Esophagus mucosa (tissue), 1 donor: ENCODE data around the gene PRMT9. TPM values are rescaled to one million over a fixed set of nuclear protein-coding genes. Genes with fewer than 3 reads are reported as not detected.

Source experiments
- ATAC-seq: fragments of 200-7000 bp; cut with Tn5 transposase; one replicate; pipeline ENCODE4 v1.9.1; 2020
- total RNA-seq: library from RNA; stranded (reverse); gene quantifications from one replicate; pipeline ENCODE4 v1.2.4, GENCODE V29; 2023
- donor health status: DM: yes; HTN: yes; CAD: no.

The PRMT9 gene
- total RNA-seq, 1 donor from 2014 or later, result 4.1 TPM

- ATAC-seq, result no peak
Observed at GRCh38 chr4:147678796-147679549, 5.0 kb downstream of the PRMT9 start.

GRCh38 chr4:147678106-147678505, 5.9 kb downstream of the PRMT9 start:
- ATAC-seq, result no peak

GRCh38 chr4:147674496-147674895, 9.5 kb downstream of the PRMT9 start:
- ATAC-seq, result no peak

GRCh38 chr4:147674073-147674472, 9.9 kb downstream of the PRMT9 start:
- ATAC-seq, result no peak

GRCh38 chr4:147658501-147658900, 25.5 kb downstream of the PRMT9 start:
- no peak for ATAC-seq

GRCh38 chr4:147655639-147656038, 28.3 kb downstream of the PRMT9 start:
- no peak for ATAC-seq

GRCh38 chr4:147651563-147651962, 32.4 kb downstream of the PRMT9 start:
- no peak for ATAC-seq

GRCh38 chr4:147648656-147649055, 35.3 kb downstream of the PRMT9 start:
- ATAC-seq, result no peak

- no peak for ATAC-seq
Observed at GRCh38 chr4:147645099-147645498, 38.9 kb downstream of the PRMT9 start.

GRCh38 chr4:147644471-147644870, 39.5 kb downstream of the PRMT9 start:
- ATAC-seq, result no peak

GRCh38 chr4:147643616-147644015, 40.3 kb downstream of the PRMT9 start:
- no peak for ATAC-seq

- no peak for ATAC-seq
Observed at GRCh38 chr4:147640331-147640730, 43.6 kb downstream of the PRMT9 start.

GRCh38 chr4:147639388-147639787, 44.6 kb downstream of the PRMT9 start:
- no peak for ATAC-seq

- no peak for ATAC-seq
Observed at GRCh38 chr4:147638942-147639341, 45.0 kb downstream of the PRMT9 start.

- ATAC-seq, result no peak
Observed at GRCh38 chr4:147638365-147638764, 45.6 kb downstream of the PRMT9 start.

GRCh38 chr4:147635348-147635747, 48.6 kb downstream of the PRMT9 start:
- ATAC-seq, result no peak

- no peak for ATAC-seq
Observed at GRCh38 chr4:147633643-147634042, 50.3 kb downstream of the PRMT9 start.

- ATAC-seq, result no peak
Observed at GRCh38 chr4:147633113-147633512, 50.9 kb downstream of the PRMT9 start.

- ATAC-seq, result no peak
Observed at GRCh38 chr4:147629783-147630730, 53.9 kb downstream of the PRMT9 start.

GRCh38 chr4:147628415-147628814, 55.5 kb downstream of the PRMT9 start:
- no peak for ATAC-seq

- ATAC-seq, result no peak
Observed at GRCh38 chr4:147626903-147627302, 57.1 kb downstream of the PRMT9 start.

GRCh38 chr4:147625733-147626132, 58.2 kb downstream of the PRMT9 start:
- ATAC-seq, result no peak

- no peak for ATAC-seq
Observed at GRCh38 chr4:147620315-147620714, 63.6 kb downstream of the PRMT9 start.
